ENCODE results near the gene PACRG.

DNA sequence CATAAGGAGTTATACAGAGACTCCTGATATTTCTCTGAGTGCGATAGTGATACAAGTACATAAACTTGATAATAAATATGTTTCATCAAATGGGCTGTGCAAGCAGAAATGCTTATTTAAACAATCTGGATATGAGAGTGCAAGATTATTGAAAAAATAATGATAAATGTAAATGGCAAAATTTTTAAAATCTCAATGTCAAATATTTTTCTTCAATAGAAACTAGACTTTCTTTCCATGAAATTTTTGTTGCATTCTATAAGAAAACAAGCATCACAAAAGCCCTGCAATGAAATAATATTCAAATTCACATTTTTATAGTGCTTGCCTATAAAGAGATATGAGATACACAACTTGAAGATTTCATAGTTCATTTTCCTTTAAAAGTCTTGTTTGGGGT is 2.7 kb downstream of the PACRG start:
- TF ChIP-seq, protein P1, sequence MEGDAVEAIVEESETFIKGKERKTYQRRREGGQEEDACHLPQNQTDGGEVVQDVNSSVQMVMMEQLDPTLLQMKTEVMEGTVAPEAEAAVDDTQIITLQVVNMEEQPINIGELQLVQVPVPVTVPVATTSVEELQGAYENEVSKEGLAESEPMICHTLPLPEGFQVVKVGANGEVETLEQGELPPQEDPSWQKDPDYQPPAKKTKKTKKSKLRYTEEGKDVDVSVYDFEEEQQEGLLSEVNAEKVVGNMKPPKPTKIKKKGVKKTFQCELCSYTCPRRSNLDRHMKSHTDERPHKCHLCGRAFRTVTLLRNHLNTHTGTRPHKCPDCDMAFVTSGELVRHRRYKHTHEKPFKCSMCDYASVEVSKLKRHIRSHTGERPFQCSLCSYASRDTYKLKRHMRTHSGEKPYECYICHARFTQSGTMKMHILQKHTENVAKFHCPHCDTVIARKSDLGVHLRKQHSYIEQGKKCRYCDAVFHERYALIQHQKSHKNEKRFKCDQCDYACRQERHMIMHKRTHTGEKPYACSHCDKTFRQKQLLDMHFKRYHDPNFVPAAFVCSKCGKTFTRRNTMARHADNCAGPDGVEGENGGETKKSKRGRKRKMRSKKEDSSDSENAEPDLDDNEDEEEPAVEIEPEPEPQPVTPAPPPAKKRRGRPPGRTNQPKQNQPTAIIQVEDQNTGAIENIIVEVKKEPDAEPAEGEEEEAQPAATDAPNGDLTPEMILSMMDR (IDR thresholded peaks at IDR 0.05): no peak
- no peak for TF ChIP-seq POLR2A (IDR thresholded peaks at IDR 0.05)

Measured in testis (tissue), 2 donors.